UCSD-AML1 (cell line): ENCODE results near the gene TLR9.

Experiments
- DNase-seq: peaks from one replicate; lab custom pipeline; 2025; ENCODE audit not compliant: unreplicated experiment; lab: John Stamatoyannopoulos, UW

Gene TLR9

GRCh38 chr3:52233108-52233591 is 7.7 kb upstream of the TLR9 start:
- DNase-seq: no peak

- no peak for DNase-seq
These were observed 7.0 kb upstream of the TLR9 start for GRCh38 chr3:52232279-52233107.

- peak; percentile 76 for DNase-seq
These were observed 6.2 kb upstream of the TLR9 start for GRCh38 chr3:52231502-52232278.

GRCh38 chr3:52230889-52231499 is 5.5 kb upstream of the TLR9 start:
- no peak for DNase-seq

GRCh38 chr3:52230461-52230860 is 5.0 kb upstream of the TLR9 start:
- no peak for DNase-seq

GRCh38 chr3:52229656-52230055 is 4.2 kb upstream of the TLR9 start:
- DNase-seq: no peak

GRCh38 chr3:52228751-52229291 is 3.4 kb upstream of the TLR9 start:
- DNase-seq: no peak

GRCh38 chr3:52228266-52228665 is 2.8 kb upstream of the TLR9 start:
- no peak for DNase-seq

GRCh38 chr3:52227766-52228165 is 2.3 kb upstream of the TLR9 start:
- no peak for DNase-seq

GRCh38 chr3:52227117-52227516 is 1.7 kb upstream of the TLR9 start:
- no peak for DNase-seq

GRCh38 chr3:52226229-52226817 is 878 bp upstream of the TLR9 start:
- no peak for DNase-seq

GRCh38 chr3:52223449-52224408 is 1.7 kb downstream of the TLR9 start:
- DNase-seq: no peak

GRCh38 chr3:52222319-52223221 is 2.9 kb downstream of the TLR9 start:
- DNase-seq: no peak

GRCh38 chr3:52221563-52222318 is 3.7 kb downstream of the TLR9 start:
- no peak for DNase-seq

- DNase-seq: no peak
These were observed 4.3 kb downstream of the TLR9 start for GRCh38 chr3:52221141-52221562.

GRCh38 chr3:52220380-52221026 is 4.9 kb downstream of the TLR9 start:
- peak; percentile 85 for DNase-seq

GRCh38 chr3:52218937-52219650 is 6.4 kb downstream of the TLR9 start:
- DNase-seq: no peak
